Measurements from ENCODE around the gene LPGAT1.

GRCh38 chr1:211756471-211757020 is 74.0 kb downstream of the LPGAT1 start:
- no peak for TF ChIP-seq CTCF (IDR thresholded peaks at IDR 0.05)
- no peak for TF ChIP-seq POLR2A (IDR thresholded peaks at IDR 0.05)
